Measurements from ENCODE around the gene ITGA5. TPM values are rescaled to one million over a fixed set of nuclear protein-coding genes. Genes with fewer than 3 reads are reported as not detected.

ITGA5 gene
- total and polyA plus RNA-seq, 12 donors = 31.9 to 154 (median 48.8) TPM

DNA sequence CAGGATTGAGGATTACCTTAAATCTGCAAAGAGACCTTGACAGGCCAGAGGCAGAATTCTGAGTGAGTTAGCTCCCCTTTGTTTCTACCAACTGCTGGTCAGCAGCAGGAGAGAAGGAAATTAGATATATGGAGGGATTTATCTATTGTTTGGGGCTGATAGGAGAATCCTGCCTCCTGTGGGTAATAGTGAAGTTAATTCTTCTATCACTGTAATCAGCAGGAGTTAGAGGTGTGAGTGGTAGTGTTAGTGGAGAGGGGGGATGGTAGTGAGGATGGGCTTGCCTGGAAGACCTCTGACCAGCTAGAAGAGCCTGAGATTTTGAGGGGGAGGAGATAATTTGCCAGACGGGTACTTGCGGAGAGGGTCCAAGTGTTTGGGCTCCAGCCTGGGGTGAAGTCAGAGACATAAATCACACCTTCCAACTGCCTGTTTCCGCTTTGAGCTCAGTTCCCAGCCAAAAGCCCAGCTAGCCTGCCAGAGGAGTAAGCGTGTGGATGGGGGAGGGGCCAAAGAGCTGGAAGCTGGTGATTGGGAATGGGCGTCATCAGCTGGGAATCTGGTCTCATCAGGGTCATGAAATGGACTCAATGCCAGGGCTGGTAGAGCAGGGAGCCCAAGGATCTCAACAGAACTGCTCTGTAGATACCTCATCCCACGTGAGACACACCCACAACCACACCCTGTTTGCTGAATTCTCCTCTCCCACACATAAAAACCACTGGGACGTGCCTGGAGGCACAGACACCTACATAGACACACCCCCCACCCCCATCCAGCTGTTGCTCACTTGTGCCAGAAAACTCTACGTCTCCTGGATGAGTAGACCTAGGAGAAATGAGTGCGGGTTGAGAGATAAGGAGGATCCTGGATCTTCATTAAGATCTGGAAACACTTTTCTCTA lies 13.1 kb upstream of the ITGA5 start:
- peak overlapping the region; percentile 64 to 86 (median 82) for H3K27ac ChIP-seq
- intact Hi-C loops (cut with DNase I) = loop anchor here in 2 of 10 donors (2.0 kb wide), 1 partner anchor 13 kb away; the partner anchor contains the start of gene ITGA5 (in 2 of the 2)

DNA sequence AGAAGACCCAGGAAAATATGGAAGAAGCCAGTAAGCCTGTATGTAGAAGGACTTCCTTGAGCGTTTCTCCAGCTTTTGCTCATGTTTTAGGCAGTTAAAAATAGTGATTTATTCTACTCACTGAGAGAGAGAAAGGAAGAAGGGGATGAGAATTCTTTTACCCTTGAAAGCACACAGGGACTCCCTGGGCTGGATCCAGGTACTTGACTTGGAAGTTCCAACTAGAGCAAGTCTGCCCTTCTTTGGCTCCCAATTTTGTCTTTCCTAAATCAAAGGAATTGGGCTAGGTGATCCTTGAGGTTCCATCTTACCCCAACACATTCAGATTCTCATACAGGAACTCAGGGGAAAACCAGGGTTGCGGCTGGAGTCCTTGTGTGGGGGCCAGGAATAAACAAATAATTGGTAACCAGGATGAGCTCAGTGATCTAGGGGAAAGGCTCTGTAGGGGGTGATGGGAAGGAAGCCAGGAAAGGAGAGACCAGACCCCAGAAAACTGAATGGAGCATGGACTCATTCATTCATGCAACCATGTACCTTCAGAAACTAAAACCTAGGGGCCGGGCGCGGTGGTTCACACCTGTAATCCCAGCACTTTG lies 11.5 kb upstream of the ITGA5 start:
- H3K27ac ChIP-seq = peak overlapping the region in 2 of 10 donors; percentile 69 to 85
- TF ChIP-seq, protein P1, sequence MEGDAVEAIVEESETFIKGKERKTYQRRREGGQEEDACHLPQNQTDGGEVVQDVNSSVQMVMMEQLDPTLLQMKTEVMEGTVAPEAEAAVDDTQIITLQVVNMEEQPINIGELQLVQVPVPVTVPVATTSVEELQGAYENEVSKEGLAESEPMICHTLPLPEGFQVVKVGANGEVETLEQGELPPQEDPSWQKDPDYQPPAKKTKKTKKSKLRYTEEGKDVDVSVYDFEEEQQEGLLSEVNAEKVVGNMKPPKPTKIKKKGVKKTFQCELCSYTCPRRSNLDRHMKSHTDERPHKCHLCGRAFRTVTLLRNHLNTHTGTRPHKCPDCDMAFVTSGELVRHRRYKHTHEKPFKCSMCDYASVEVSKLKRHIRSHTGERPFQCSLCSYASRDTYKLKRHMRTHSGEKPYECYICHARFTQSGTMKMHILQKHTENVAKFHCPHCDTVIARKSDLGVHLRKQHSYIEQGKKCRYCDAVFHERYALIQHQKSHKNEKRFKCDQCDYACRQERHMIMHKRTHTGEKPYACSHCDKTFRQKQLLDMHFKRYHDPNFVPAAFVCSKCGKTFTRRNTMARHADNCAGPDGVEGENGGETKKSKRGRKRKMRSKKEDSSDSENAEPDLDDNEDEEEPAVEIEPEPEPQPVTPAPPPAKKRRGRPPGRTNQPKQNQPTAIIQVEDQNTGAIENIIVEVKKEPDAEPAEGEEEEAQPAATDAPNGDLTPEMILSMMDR (IDR thresholded peaks at IDR 0.05) = no peak
- H3K27me3 ChIP-seq = no peaks in the 10 kb centered on the region
- DNase-seq = no peak
- no peak overlapping the region for H3K4me3 ChIP-seq
- H3K9me3 ChIP-seq = no peaks in the 10 kb centered on the region
- no peak for ATAC-seq
- intact Hi-C loops (cut with DNase I) = no loop called here
- WGBS, 2 donors = 90 to 92% methylated on average over 5 of the region's 5 CpGs
- H3K4me1 ChIP-seq = peaks cover 25 to 84% (median 64%) of the 10 kb centered on the region in 9 donors
- no peaks in the 10 kb centered on the region for H3K36me3 ChIP-seq

More for the DNA sequence above, 13.1 kb upstream of the ITGA5 start:
- no peaks in the 10 kb centered on the region for H3K9me3 ChIP-seq
- ATAC-seq (peak; percentile 65 to 89 (median 85)), DNase-seq (peak; percentile 68 to 88)
- no peaks in the 10 kb centered on the region for H3K27me3 ChIP-seq
- H3K4me3 ChIP-seq = peak overlapping the region in 1 of 10 donors; percentile 1
- TF ChIP-seq, protein P1 (IDR thresholded peaks at IDR 0.05) = peak in 1 of 9 donors; percentile 16
- peaks cover 25 to 68% (median 54%) of the 10 kb centered on the region in 9 donors for H3K4me1 ChIP-seq
- H3K36me3 ChIP-seq = no peaks in the 10 kb centered on the region
- WGBS, 2 donors = 24 to 25% methylated on average over 9 of the region's 9 CpGs

DNA sequence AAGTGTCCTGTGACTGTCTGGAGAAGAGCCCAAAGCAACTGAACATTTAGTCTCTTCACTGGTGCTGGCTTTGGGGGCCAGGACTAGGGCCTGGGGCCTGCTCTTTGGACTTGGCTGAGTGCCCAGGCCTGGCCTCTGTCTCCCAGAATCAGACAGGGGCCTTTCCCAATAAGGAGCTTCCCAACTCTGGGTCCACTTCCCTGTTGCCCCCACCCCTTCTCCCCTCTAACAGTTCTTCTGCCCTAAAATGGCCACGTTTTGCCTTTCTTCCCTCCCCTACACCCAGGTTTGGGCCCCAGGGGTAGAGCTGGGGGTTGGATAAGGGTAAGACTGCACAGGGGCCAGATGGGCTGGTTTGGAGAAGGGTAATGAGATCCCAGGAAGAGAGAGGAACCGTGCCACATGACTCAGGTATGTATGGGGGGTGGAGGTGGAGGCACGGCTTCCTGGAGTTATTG lies 10.0 kb upstream of the ITGA5 start:
- peak overlapping the region in 8 of 10 donors; percentile 11 to 82 (median 62) for H3K27ac ChIP-seq
- no peaks in the 10 kb centered on the region for H3K9me3 ChIP-seq
- H3K4me3 ChIP-seq = no peak overlapping the region
- ATAC-seq (peak in 1 of 8 donors; percentile 33), DNase-seq (no peak)
- TF ChIP-seq, protein P1 (IDR thresholded peaks at IDR 0.05) = no peak
- H3K36me3 ChIP-seq = no peaks in the 10 kb centered on the region
- intact Hi-C loops (cut with DNase I) = no loop called here
- peaks cover 27 to 99% (median 76%) of the 10 kb centered on the region in 9 donors for H3K4me1 ChIP-seq
- H3K27me3 ChIP-seq = no peaks in the 10 kb centered on the region
- 69 to 79% methylated on average over 3 of the region's 3 CpGs for WGBS, 2 donors

All from heart right ventricle (tissue), 16 donors.